GM12801 (cell line): ENCODE data around the gene MKI67.

Source experiments
- TF ChIP-seq, protein P1 (sequence below): IDR thresholded peaks from one replicate; pipeline ENCODE4 v1.5.1; 2011; ENCODE audit warnings: control low read depth; ENCODE audit not compliant: insufficient read length; ENCODE audit errors: extremely low read depth

The MKI67 gene

DNA sequence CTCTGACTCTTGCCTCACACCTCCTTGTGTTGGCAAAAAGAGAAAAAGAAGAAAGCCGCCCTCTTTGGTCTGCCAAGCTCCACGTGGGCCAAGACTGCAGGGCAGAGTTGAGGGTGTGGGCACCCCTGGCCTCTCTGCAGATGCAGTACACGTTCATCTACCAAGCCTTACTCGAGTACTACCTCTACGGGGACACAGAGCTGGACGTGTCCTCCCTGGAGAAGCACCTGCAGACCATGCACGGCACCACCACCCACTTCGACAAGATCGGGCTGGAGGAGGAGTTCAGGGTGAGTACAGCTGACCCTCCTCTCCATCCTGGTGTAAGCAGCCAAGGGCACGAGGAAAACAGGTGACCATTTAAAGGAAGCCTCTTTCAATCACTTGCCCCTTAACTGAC is 56.1 kb downstream of the MKI67 start:
- TF ChIP-seq, protein P1, sequence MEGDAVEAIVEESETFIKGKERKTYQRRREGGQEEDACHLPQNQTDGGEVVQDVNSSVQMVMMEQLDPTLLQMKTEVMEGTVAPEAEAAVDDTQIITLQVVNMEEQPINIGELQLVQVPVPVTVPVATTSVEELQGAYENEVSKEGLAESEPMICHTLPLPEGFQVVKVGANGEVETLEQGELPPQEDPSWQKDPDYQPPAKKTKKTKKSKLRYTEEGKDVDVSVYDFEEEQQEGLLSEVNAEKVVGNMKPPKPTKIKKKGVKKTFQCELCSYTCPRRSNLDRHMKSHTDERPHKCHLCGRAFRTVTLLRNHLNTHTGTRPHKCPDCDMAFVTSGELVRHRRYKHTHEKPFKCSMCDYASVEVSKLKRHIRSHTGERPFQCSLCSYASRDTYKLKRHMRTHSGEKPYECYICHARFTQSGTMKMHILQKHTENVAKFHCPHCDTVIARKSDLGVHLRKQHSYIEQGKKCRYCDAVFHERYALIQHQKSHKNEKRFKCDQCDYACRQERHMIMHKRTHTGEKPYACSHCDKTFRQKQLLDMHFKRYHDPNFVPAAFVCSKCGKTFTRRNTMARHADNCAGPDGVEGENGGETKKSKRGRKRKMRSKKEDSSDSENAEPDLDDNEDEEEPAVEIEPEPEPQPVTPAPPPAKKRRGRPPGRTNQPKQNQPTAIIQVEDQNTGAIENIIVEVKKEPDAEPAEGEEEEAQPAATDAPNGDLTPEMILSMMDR: no peak

GRCh38 chr10:128069351-128070051 is 56.7 kb downstream of the MKI67 start:
- TF ChIP-seq, protein P1: no peak

DNA sequence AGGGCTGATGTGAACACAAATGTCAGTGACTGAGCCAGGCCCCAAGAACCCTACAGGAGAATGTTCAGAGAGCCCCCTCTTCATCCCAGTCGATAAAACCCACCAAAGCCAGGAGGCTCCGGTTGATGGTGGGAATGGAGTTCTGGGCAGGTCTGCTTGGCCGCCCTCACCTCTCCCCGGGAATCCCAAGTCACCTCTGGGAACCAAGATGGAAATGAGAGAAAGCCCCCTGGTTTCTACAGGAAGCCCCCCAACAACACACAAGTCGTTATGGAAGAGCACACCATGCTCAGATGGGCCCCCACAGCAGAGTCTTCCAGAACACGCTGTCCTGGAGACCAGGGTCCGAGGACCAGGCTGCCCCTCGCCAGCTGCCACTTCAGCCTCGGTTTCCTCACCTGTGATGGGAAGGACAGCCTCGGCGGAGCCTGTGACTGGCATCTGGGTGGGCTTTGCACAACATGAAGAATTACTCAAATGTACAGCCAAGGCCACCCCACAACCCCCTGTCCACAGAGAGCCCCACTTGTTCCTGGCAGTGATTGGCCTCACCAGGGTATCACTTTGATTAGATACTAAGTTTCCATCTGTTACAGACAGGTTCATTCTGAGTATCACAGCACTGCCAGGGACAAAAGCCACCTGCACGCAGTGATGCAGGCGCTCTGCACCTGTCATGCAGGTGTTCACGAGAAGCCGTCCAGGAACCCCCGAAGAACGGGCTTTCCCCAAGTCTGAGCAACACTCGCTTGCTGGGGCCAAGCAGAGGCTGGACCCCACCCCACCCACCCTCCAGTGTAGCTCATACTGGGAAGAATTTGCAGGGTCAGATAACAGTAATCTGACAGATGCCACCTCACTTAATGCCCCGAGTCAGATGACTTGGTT is 57.6 kb downstream of the MKI67 start:
- TF ChIP-seq, protein P1: no peak

DNA sequence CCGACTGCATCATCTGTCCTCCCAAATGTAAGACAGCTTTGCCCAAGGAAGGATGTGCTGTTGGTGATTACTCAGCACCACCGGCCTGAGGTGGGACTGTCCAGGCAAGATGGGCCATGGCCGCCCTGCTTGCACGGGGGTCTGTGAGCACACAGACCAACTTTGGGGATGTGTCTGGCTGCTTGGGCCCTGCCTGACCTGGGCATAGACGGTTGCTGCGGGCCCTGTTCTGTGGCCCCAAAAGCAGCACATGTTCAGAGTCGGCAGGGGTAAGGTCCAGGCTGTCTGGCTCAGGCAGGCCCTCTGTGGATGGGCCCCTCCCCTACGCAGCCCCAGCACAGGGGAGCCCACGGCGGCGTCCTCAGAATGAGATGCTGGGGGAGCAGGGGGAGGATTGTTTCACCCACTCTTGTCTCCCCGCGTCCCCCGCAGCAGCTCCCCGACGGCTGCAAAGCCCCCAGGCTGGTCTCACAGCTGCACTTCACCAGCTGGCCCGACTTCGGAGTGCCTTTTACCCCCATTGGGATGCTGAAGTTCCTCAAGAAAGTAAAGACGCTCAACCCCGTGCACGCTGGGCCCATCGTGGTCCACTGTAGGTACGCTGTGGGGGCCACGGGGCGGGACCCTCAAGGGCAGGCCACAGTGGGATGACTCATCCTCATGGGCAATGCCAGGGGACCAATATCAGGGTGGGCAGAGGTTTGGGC is 58.4 kb downstream of the MKI67 start:
- TF ChIP-seq, protein P1: no peak

DNA sequence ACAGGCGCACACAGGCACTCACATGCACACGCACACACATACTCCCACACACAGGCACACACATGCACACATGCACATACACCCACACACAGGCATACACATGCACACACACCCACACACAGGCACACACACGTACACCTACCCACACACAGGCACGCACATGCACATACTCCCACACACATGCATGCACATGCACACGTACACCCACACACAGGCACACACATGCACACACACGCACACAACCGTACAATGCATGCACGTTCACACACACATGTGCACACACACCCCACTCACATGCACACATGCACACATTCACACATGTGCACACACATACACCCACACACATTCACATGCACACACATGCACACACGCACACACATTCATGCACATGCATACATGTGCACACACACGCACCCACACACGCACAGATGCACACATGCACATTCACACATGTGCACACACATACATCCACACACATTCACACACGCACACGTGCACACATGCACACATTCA is 59.3 kb downstream of the MKI67 start:
- TF ChIP-seq, protein P1: no peak

DNA sequence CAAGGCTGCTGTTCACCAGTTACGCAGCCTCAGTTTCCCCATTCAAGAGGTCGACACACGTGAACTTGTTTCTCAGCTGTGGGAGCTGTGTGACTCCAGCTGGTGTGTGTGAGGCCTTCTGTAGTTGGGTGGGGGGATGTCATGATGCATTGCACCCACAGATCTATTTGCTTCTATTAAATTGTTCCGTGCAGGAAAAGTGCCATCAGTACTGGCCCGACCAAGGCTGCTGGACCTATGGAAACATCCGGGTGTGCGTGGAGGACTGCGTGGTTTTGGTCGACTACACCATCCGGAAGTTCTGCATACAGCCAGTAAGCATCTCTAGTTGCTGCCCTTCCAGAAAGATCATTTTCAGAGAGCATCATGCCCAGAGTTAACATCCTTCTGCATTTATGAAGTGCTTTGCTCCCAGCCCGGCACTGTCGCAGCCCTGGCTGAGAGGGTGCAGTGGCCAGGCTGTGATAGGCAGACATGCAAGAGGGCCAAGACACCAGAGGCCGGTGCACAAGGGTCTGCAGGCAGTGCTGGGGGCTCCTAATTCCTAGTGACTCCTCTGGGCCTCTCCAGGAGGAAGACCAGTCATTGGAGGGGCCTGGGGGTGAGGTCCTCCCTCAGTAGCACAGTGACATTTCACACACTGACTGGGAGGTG is 60.2 kb downstream of the MKI67 start:
- TF ChIP-seq, protein P1: no peak
